Dendritic cell treated with granulocyte-macrophage colony-stimulating factor and Interleukin-4, amounts not matched to agents 40 ng/mL and 50 ng/mL, for 4 days (primary cell): ENCODE results near the gene VTI1A.

Experiments used
- H3K27ac Mint-ChIP-seq: one replicate; pipeline ENCODE4 v1.8.0; 2022; ENCODE audit warnings: mild to moderate bottlenecking, mixed read lengths
- H3K27me3 Mint-ChIP-seq: one replicate; pipeline ENCODE4 v1.8.0; 2022; ENCODE audit warnings: mild to moderate bottlenecking, mixed read lengths
- H3K36me3 Mint-ChIP-seq: one replicate; pipeline ENCODE4 v1.8.0; 2022; ENCODE audit warnings: low read depth, mixed read lengths
- H3K4me1 Mint-ChIP-seq: one replicate; pipeline ENCODE4 v1.8.0; 2022; ENCODE audit warnings: low read depth, mixed read lengths
- H3K4me3 Mint-ChIP-seq: one replicate; pipeline ENCODE4 v1.8.0; 2022; ENCODE audit warnings: mild to moderate bottlenecking, moderate library complexity, mixed read lengths
- H3K9me3 Mint-ChIP-seq: one replicate; pipeline ENCODE4 v1.8.0; 2022; ENCODE audit warnings: mixed read lengths
- intact Hi-C: fragments of 100-400 bp; cut with micrococcal nuclease; formaldehyde crosslinking; loops from one replicate; pipeline ENCODE4 v1.15.0; 2022

The VTI1A gene

GRCh38 chr10:112614586-112614985 is 167.6 kb downstream of the VTI1A start:
- H3K4me1 Mint-ChIP-seq: no peaks in the 10 kb centered on the region

GRCh38 chr10:112615269-112615668 is 168.3 kb downstream of the VTI1A start:
- intact Hi-C loops: no loop called here
- peaks cover 10% of the 10 kb centered on the region for H3K36me3 Mint-ChIP-seq
- H3K9me3 Mint-ChIP-seq: peaks cover 7% of the 10 kb centered on the region
- no peak overlapping the region for H3K4me3 Mint-ChIP-seq
- H3K27me3 Mint-ChIP-seq: no peaks in the 10 kb centered on the region
- no peak overlapping the region for H3K27ac Mint-ChIP-seq
- no peaks in the 10 kb centered on the region for H3K4me1 Mint-ChIP-seq

More at GRCh38 chr10:112614586-112614985, 167.6 kb downstream of the VTI1A start:
- no peak overlapping the region for H3K27ac Mint-ChIP-seq
- peaks cover 9% of the 10 kb centered on the region for H3K36me3 Mint-ChIP-seq
- no peak overlapping the region for H3K4me3 Mint-ChIP-seq
- intact Hi-C loops: no loop called here
- peaks cover 7% of the 10 kb centered on the region for H3K9me3 Mint-ChIP-seq
- no peaks in the 10 kb centered on the region for H3K27me3 Mint-ChIP-seq

- H3K4me1 Mint-ChIP-seq: no peaks in the 10 kb centered on the region
- no peak overlapping the region for H3K27ac Mint-ChIP-seq
- H3K27me3 Mint-ChIP-seq: no peaks in the 10 kb centered on the region
- H3K36me3 Mint-ChIP-seq: peaks cover 18% of the 10 kb centered on the region
- intact Hi-C loops: no loop called here
- peaks cover 7% of the 10 kb centered on the region for H3K9me3 Mint-ChIP-seq
- H3K4me3 Mint-ChIP-seq: no peak overlapping the region
These were observed 169.6 kb downstream of the VTI1A start for GRCh38 chr10:112616647-112617046.

- Mint-ChIP-seq H3K27me3 (no peaks in the 10 kb centered on the region), H3K4me3 (no peak overlapping the region), H3K27ac (no peak overlapping the region), H3K36me3 (peaks cover 18% of the 10 kb centered on the region), H3K4me1 (no peaks in the 10 kb centered on the region), H3K9me3 (peaks cover 7% of the 10 kb centered on the region)
- intact Hi-C loops: no loop called here
These were observed 171.8 kb downstream of the VTI1A start for GRCh38 chr10:112618814-112619213.

- Mint-ChIP-seq H3K27ac (no peak overlapping the region), H3K4me3 (no peak overlapping the region), H3K36me3 (peaks cover 18% of the 10 kb centered on the region), H3K9me3 (peaks cover 7% of the 10 kb centered on the region), H3K4me1 (no peaks in the 10 kb centered on the region), H3K27me3 (no peaks in the 10 kb centered on the region)
- intact Hi-C loops: no loop called here
These were observed 172.5 kb downstream of the VTI1A start for GRCh38 chr10:112619556-112619955.

- Mint-ChIP-seq H3K36me3 (peaks cover 18% of the 10 kb centered on the region), H3K4me1 (no peaks in the 10 kb centered on the region), H3K9me3 (no peaks in the 10 kb centered on the region), H3K4me3 (no peak overlapping the region), H3K27ac (no peak overlapping the region), H3K27me3 (no peaks in the 10 kb centered on the region)
- intact Hi-C loops: no loop called here
These were observed 175.8 kb downstream of the VTI1A start for GRCh38 chr10:112622786-112623185.

GRCh38 chr10:112624546-112625048 is 177.6 kb downstream of the VTI1A start:
- Mint-ChIP-seq H3K9me3 (no peaks in the 10 kb centered on the region), H3K36me3 (peaks cover 15% of the 10 kb centered on the region), H3K4me3 (no peak overlapping the region), H3K27me3 (no peaks in the 10 kb centered on the region), H3K4me1 (no peaks in the 10 kb centered on the region), H3K27ac (no peak overlapping the region)
- intact Hi-C loops: no loop called here

GRCh38 chr10:112628951-112629609 is 182.1 kb downstream of the VTI1A start:
- no peaks in the 10 kb centered on the region for H3K4me1 Mint-ChIP-seq

GRCh38 chr10:112631501-112632400 is 184.7 kb downstream of the VTI1A start:
- Mint-ChIP-seq H3K9me3 (no peaks in the 10 kb centered on the region), H3K27me3 (no peaks in the 10 kb centered on the region), H3K4me1 (no peaks in the 10 kb centered on the region), H3K27ac (no peak overlapping the region), H3K36me3 (peaks cover 8% of the 10 kb centered on the region), H3K4me3 (no peak overlapping the region)
- intact Hi-C loops: no loop called here

More at GRCh38 chr10:112628951-112629609, 182.1 kb downstream of the VTI1A start:
- Mint-ChIP-seq H3K36me3 (peaks cover 8% of the 10 kb centered on the region), H3K27ac (no peak overlapping the region), H3K9me3 (no peaks in the 10 kb centered on the region), H3K27me3 (no peaks in the 10 kb centered on the region), H3K4me3 (no peak overlapping the region)
- intact Hi-C loops: no loop called here

- Mint-ChIP-seq H3K27ac (no peak overlapping the region), H3K4me3 (no peak overlapping the region), H3K36me3 (peaks cover 8% of the 10 kb centered on the region), H3K27me3 (no peaks in the 10 kb centered on the region), H3K9me3 (no peaks in the 10 kb centered on the region), H3K4me1 (no peaks in the 10 kb centered on the region)
- intact Hi-C loops: no loop called here
These were observed 187.2 kb downstream of the VTI1A start for GRCh38 chr10:112634096-112634830.

GRCh38 chr10:112637901-112638300 is 190.9 kb downstream of the VTI1A start:
- intact Hi-C loops: no loop called here
- H3K4me3 Mint-ChIP-seq: no peak overlapping the region
- H3K27ac Mint-ChIP-seq: no peak overlapping the region
- H3K4me1 Mint-ChIP-seq: no peaks in the 10 kb centered on the region
- no peaks in the 10 kb centered on the region for H3K9me3 Mint-ChIP-seq
- H3K27me3 Mint-ChIP-seq: no peaks in the 10 kb centered on the region
- peaks cover 5% of the 10 kb centered on the region for H3K36me3 Mint-ChIP-seq

- Mint-ChIP-seq H3K36me3 (no peaks in the 10 kb centered on the region), H3K27ac (no peak overlapping the region), H3K4me1 (no peaks in the 10 kb centered on the region), H3K27me3 (no peaks in the 10 kb centered on the region), H3K4me3 (no peak overlapping the region), H3K9me3 (no peaks in the 10 kb centered on the region)
- intact Hi-C loops: no loop called here
These were observed 192.3 kb downstream of the VTI1A start for GRCh38 chr10:112639298-112639697.

GRCh38 chr10:112640638-112641037 is 193.6 kb downstream of the VTI1A start:
- Mint-ChIP-seq H3K4me3 (no peak overlapping the region), H3K36me3 (no peaks in the 10 kb centered on the region), H3K27me3 (no peaks in the 10 kb centered on the region), H3K27ac (no peak overlapping the region), H3K4me1 (no peaks in the 10 kb centered on the region), H3K9me3 (no peaks in the 10 kb centered on the region)
- intact Hi-C loops: no loop called here
